HepG2 (cell line): ENCODE measurements around the gene ACOT8. TPM values are rescaled to one million over a fixed set of nuclear protein-coding genes. Genes with fewer than 3 reads are reported as not detected.

ENCODE experiments used
- DR1 ChIP-seq: sonication (generic); formaldehyde crosslinking; IDR thresholded peaks from 2 replicates; pipeline ENCODE4 v1.8.0; 2021; ENCODE audit warnings: mild to moderate bottlenecking, missing genetic modification reagents, inconsistent platforms
- EZH2 ChIP-seq: conservative IDR thresholded peaks from 2 replicates; pipeline ENCODE4 v1.6.1; 2012; ENCODE audit warnings: mild to moderate bottlenecking, low read depth, low read length, moderate library complexity
- KDM5A ChIP-seq: fragments of 200-600 bp; sonication (generic); IDR thresholded peaks from 2 replicates; pipeline ENCODE4 v1.7.0; 2018; ENCODE audit warnings: antibody characterized with exemption, mild to moderate bottlenecking, low read length, borderline replicate concordance
- NR2C2 ChIP-seq: sonication (generic); formaldehyde crosslinking; IDR thresholded peaks from 2 replicates; pipeline ENCODE4 v1.4.0; 2020; ENCODE audit warnings: missing genetic modification reagents, mild to moderate bottlenecking, moderate library complexity, borderline replicate concordance
- SCMH1 ChIP-seq: sonication (generic); formaldehyde crosslinking; IDR thresholded peaks from 2 replicates; pipeline ENCODE4 v1.9.0; 2021; ENCODE audit warnings: missing genetic modification reagents, mild to moderate bottlenecking, borderline replicate concordance
- U2AF2 ChIP-seq: fragments of 200-400 bp; formaldehyde crosslinking; IDR thresholded peaks from 2 replicates; pipeline ENCODE4 v1.6.1; 2017; ENCODE audit warnings: low read depth, mild to moderate bottlenecking, low read length
- ZNF282 ChIP-seq: fragments of 450-650 bp; IDR thresholded peaks from 2 replicates; pipeline ENCODE4 v1.6.1; 2018; ENCODE audit not compliant: partially characterized antibody
- ZNF382 ChIP-seq: sonication (generic); formaldehyde crosslinking; IDR thresholded peaks from 2 replicates; pipeline ENCODE4 v1.5.0; 2020; ENCODE audit warnings: missing genetic modification reagents, mild to moderate bottlenecking, borderline replicate concordance
- ZNF776 ChIP-seq: sonication (generic); formaldehyde crosslinking; IDR thresholded peaks from 2 replicates; pipeline ENCODE4 v1.4.0; 2020; ENCODE audit warnings: mild to moderate bottlenecking, missing genetic modification reagents
- ZNF782 ChIP-seq: sonication (generic); formaldehyde crosslinking; IDR thresholded peaks from 2 replicates; pipeline ENCODE4 v1.4.0; 2020; ENCODE audit warnings: missing genetic modification reagents, mild to moderate bottlenecking, borderline replicate concordance
- ZSCAN31 ChIP-seq: sonication (generic); formaldehyde crosslinking; IDR thresholded peaks from 2 replicates; pipeline ENCODE4 v1.5.0; 2020; ENCODE audit warnings: low read depth, mild to moderate bottlenecking, missing genetic modification reagents
- polyA plus RNA-seq, 8 experiments: library from polyadenylated mRNA; depleted of rRNA in 3 of 8; stranded (reverse) in 7 of 8; unstranded in 1 of 8; fragments of >200 nt; fragmentation: Illumina TruSeq in 4 of 8; extraction: Trizol in 4 of 8; gene quantifications; 2 replicates each; pipeline versions ENCODE4 v1.2.1 to v1.2.3, GENCODE V29; 2011 to 2016; ENCODE audit warnings: low read depth in 4 of 8, missing spikeins in 1 of 8, mixed read lengths in 1 of 8; ENCODE audit not compliant: insufficient read depth in 1 of 8
- total RNA-seq, 5 experiments: library from RNA; depleted of rRNA; stranded (reverse); fragments of >200 nt; fragmentation: Illumina TruSeq; extraction: Trizol; gene quantifications; 2 replicates each; pipeline ENCODE4 v1.2.3, GENCODE V29; 2016; ENCODE audit warnings: low read depth in 1 of 5
- TF ChIP-seq, protein P1 (sequence below): sonication (generic); formaldehyde crosslinking; conservative IDR thresholded peaks from 2 replicates; pipeline ENCODE4 v1.4.0; 2020; ENCODE audit warnings: missing genetic modification reagents
- TF ChIP-seq, protein P2 (sequence below): sonication (generic); formaldehyde crosslinking; IDR thresholded peaks from 2 replicates; pipeline ENCODE4 v1.5.0; 2020; ENCODE audit warnings: mild to moderate bottlenecking, low read depth, missing genetic modification reagents, borderline replicate concordance
- TF ChIP-seq, protein P3 (sequence below): sonication (generic); formaldehyde crosslinking; IDR thresholded peaks from 2 replicates; pipeline ENCODE4 v1.5.1; 2020; ENCODE audit warnings: mild to moderate bottlenecking, moderate library complexity, missing genetic modification reagents
- TF ChIP-seq, protein P4 (sequence below): sonication (generic); formaldehyde crosslinking; IDR thresholded peaks from 2 replicates; pipeline ENCODE4 v1.8.0; 2022; ENCODE audit warnings: mild to moderate bottlenecking, missing genetic modification reagents, moderate library complexity
- TF ChIP-seq, protein P5 (sequence below): sonication (generic); formaldehyde crosslinking; IDR thresholded peaks from 2 replicates; pipeline ENCODE4 v1.4.0; 2020; ENCODE audit warnings: mild to moderate bottlenecking, low read depth, missing genetic modification reagents
- TF ChIP-seq, protein P6 (sequence below): sonication (generic); formaldehyde crosslinking; IDR thresholded peaks from 2 replicates; pipeline ENCODE4 v1.4.0; 2020; ENCODE audit warnings: missing genetic modification reagents
- TF ChIP-seq, protein P7 (sequence below): sonication (generic); formaldehyde crosslinking; IDR thresholded peaks from 2 replicates; pipeline ENCODE4 v1.8.0; 2022; ENCODE audit warnings: mild to moderate bottlenecking, missing genetic modification reagents, moderate library complexity
- TF ChIP-seq, protein P8 (sequence below): IDR thresholded peaks from 2 replicates; pipeline ENCODE4 v1.6.1; 2016; ENCODE audit warnings: missing compliant biosample characterization, missing genetic modification reagents, borderline replicate concordance

Gene ACOT8
- total and polyA plus RNA-seq, 2 of the 13 experiments (the other 11 are each of a cell fraction or from before 2014, with no cell fraction given), result 31.4 to 45.5 TPM

DNA sequence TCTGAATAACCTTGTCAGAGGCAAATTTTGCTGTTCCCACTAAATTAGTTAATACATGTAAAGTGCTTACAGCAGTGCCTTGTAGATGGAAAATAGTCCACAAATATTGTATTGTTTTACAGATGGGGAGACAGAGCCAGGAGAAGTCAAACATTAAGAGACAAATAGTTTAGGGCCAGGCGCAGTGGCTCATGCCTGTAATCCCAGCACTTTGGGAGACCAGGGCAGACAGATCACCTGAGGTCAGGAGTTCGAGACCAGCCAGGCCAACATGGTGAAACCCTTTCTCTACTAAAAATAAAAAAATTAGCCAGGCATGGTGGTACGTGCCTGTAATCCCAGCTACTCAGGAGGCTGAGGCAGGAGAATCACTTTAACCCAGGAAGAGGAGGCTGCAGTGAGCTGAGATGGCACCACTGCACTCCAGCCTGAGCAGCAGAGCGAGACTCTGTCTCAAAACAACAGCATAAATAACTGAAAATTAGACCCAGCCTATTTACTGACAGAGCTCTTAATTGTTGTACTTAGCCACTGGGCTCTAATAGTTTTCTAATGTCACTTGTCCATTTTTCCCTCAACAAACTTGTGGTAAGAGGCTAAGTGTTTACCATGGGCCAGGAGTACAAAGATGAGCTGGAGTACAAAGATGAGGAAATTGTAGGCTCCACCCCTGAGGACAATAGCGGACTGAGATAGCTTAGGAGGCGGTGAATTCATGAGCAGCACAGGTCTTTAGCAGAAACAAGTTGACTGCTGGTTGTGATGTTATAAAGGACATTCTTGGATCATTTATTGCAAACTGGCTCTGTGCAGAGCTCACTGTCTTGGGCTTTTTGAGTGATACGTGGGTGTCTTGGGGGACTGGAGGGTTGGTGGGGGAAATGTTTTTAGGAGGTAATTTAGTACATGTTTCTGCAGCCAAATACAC lies 6.6 kb upstream of the ACOT8 start (continued):
- TF ChIP-seq, protein P1, sequence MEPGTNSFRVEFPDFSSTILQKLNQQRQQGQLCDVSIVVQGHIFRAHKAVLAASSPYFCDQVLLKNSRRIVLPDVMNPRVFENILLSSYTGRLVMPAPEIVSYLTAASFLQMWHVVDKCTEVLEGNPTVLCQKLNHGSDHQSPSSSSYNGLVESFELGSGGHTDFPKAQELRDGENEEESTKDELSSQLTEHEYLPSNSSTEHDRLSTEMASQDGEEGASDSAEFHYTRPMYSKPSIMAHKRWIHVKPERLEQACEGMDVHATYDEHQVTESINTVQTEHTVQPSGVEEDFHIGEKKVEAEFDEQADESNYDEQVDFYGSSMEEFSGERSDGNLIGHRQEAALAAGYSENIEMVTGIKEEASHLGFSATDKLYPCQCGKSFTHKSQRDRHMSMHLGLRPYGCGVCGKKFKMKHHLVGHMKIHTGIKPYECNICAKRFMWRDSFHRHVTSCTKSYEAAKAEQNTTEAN (CRISPR knock-in tag), result no peak
- TF ChIP-seq, protein P2, sequence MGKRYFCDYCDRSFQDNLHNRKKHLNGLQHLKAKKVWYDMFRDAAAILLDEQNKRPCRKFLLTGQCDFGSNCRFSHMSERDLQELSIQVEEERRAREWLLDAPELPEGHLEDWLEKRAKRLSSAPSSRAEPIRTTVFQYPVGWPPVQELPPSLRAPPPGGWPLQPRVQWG (CRISPR knock-in tag), result no peak
- TF ChIP-seq, protein P3, sequence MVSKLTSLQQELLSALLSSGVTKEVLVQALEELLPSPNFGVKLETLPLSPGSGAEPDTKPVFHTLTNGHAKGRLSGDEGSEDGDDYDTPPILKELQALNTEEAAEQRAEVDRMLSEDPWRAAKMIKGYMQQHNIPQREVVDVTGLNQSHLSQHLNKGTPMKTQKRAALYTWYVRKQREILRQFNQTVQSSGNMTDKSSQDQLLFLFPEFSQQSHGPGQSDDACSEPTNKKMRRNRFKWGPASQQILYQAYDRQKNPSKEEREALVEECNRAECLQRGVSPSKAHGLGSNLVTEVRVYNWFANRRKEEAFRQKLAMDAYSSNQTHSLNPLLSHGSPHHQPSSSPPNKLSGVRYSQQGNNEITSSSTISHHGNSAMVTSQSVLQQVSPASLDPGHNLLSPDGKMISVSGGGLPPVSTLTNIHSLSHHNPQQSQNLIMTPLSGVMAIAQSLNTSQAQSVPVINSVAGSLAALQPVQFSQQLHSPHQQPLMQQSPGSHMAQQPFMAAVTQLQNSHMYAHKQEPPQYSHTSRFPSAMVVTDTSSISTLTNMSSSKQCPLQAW (CRISPR knock-in tag), result peak; percentile 63; the same call in 1 of the 2 replicates
- TF ChIP-seq EZH2, result no peak
- TF ChIP-seq DR1, result no peak
- TF ChIP-seq ZNF776 (CRISPR knock-in tag), result no peak
- TF ChIP-seq SCMH1, result no peak
- TF ChIP-seq ZNF782 (CRISPR knock-in tag), result no peak; the same call in 1 of the 2 replicates
- TF ChIP-seq, protein P4, sequence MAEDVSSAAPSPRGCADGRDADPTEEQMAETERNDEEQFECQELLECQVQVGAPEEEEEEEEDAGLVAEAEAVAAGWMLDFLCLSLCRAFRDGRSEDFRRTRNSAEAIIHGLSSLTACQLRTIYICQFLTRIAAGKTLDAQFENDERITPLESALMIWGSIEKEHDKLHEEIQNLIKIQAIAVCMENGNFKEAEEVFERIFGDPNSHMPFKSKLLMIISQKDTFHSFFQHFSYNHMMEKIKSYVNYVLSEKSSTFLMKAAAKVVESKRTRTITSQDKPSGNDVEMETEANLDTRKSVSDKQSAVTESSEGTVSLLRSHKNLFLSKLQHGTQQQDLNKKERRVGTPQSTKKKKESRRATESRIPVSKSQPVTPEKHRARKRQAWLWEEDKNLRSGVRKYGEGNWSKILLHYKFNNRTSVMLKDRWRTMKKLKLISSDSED (CRISPR knock-in tag), result no peak
- TF ChIP-seq ZNF282, result no peak
- no peak for TF ChIP-seq ZNF382 (CRISPR knock-in tag)
- TF ChIP-seq, protein P5, sequence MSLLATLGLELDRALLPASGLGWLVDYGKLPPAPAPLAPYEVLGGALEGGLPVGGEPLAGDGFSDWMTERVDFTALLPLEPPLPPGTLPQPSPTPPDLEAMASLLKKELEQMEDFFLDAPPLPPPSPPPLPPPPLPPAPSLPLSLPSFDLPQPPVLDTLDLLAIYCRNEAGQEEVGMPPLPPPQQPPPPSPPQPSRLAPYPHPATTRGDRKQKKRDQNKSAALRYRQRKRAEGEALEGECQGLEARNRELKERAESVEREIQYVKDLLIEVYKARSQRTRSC (CRISPR knock-in tag), result no peak
- 0 out of 2 replicates have a peak, but pooled peaks have one; percentile 49 for TF ChIP-seq KDM5A
- TF ChIP-seq U2AF2, result no peak
- TF ChIP-seq, protein P6, sequence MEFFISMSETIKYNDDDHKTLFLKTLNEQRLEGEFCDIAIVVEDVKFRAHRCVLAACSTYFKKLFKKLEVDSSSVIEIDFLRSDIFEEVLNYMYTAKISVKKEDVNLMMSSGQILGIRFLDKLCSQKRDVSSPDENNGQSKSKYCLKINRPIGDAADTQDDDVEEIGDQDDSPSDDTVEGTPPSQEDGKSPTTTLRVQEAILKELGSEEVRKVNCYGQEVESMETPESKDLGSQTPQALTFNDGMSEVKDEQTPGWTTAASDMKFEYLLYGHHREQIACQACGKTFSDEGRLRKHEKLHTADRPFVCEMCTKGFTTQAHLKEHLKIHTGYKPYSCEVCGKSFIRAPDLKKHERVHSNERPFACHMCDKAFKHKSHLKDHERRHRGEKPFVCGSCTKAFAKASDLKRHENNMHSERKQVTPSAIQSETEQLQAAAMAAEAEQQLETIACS, result no peak
- TF ChIP-seq, protein P7, sequence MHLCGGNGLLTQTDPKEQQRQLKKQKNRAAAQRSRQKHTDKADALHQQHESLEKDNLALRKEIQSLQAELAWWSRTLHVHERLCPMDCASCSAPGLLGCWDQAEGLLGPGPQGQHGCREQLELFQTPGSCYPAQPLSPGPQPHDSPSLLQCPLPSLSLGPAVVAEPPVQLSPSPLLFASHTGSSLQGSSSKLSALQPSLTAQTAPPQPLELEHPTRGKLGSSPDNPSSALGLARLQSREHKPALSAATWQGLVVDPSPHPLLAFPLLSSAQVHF (CRISPR knock-in tag), result no peak
- TF ChIP-seq, protein P8, sequence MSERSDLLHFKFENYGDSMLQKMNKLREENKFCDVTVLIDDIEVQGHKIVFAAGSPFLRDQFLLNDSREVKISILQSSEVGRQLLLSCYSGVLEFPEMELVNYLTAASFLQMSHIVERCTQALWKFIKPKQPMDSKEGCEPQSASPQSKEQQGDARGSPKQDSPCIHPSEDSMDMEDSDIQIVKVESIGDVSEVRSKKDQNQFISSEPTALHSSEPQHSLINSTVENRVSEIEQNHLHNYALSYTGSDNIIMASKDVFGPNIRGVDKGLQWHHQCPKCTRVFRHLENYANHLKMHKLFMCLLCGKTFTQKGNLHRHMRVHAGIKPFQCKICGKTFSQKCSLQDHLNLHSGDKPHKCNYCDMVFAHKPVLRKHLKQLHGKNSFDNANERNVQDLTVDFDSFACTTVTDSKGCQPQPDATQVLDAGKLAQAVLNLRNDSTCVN (CRISPR knock-in tag), result no peak
- TF ChIP-seq NR2C2 (CRISPR knock-in tag), result no peak
- TF ChIP-seq ZSCAN31 (CRISPR knock-in tag), result 0 out of 2 replicates have a peak, but pooled peaks have one; percentile 30
